ENCODE results near the gene ATP2A1.

Gene ATP2A1

DNA sequence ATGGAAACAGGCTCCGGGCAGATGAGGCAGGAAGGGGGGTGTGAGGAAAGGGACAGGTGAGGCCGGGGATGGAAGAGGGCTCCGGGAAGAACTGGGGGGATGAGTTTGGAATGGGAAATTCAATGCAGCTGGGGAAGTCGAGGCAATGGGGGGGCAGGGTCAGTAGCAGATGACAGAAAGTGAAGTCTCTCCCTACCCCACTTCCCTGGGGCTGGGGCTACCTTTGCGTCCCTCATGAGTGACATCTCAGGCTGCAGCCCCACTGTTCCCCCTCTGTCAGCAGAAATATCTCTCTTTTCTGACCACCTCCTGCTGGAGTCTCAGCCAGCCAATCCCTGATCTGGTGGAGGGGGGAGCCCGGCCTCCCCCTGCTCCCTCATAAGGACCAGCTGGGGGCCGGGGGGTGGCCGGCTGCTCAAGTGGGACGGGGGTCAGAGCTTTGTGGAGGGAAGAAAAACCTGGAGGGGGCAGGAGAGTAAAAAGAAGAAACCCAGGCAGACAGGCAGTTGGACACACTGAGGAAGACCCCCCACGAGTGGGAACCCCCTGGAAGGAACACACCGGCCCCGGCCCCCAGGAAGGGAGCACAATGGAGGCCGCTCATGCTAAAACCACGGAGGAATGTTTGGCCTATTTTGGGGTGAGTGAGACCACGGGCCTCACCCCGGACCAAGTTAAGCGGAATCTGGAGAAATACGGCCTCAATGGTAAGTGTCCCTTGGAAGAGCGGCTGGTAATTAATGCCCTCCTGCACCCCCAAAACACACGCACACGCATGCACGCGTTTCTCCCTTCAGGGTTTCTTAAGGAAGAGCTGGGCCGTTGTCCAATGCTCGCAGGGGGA lies at the start of gene ATP2A1:
Gene ATP2A1 (plus strand): TSS at position 406 of the 844 bp plus-strand sequence. CDS start 184 bp downstream, at position 590.
- DNase-seq (ENCODE audit: low spot score): no peak

DNA sequence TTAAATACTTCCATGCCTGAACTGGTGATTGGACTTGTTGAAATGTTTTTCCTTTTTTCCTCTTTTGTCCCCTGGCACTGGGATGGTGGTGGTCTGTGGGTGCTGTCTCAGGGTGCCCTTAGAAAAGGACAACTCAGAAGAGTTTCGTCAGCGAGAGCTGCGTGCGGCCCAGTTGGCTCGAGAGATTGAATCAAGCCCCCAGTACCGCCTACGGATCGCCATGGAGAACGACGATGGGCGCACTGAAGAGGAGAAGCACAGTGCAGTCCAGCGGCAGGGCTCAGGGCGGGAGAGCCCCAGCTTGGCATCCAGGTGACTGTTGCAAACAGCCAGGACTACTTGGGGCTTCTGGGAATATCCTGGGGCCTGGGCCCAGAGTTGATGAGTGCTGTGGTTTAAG lies 48.5 kb upstream of the ATP2A1 start:
- DNase-seq (ENCODE audit: low spot score): no peak

DNA sequence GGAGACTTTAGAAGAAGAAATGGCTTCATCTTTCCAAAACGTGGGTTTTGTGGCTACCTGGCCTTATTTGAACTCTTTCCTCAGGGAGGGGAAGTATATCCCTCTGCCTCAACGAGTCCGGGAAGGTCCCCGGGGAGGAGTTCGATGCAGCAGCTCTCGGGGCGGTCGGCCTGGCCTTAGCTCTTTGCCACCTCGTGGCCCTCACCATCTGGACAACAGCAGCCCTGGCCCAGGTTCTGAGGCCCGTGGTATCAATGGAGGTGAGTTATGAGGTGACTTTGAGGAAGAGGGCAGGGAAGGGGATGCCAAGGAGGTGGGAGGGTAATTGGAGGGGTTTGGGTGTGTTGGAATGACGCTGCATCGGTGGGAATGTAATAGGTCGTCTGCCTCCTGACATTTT lies 47.8 kb upstream of the ATP2A1 start:
- no peak for DNase-seq (ENCODE audit: low spot score)

DNA sequence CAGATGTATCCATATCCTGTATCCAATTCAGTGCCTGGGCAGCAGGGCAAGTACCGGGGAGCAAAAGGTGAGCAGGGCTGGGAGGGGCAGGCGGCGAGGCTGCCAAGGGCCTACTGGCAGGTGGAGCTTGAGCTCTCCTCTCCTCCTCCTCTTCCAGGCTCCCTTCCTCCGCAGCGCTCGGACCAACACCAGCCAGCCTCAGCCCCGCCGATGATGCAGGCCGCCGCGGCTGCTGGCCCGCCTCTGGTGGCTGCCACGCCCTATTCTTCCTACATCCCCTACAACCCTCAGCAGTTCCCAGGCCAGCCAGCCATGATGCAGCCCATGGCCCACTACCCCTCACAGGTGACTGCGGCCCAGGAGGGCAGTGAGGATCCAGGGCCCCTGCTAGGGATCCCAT lies 43.9 kb upstream of the ATP2A1 start:
- no peak for DNase-seq (ENCODE audit: low spot score)

DNA sequence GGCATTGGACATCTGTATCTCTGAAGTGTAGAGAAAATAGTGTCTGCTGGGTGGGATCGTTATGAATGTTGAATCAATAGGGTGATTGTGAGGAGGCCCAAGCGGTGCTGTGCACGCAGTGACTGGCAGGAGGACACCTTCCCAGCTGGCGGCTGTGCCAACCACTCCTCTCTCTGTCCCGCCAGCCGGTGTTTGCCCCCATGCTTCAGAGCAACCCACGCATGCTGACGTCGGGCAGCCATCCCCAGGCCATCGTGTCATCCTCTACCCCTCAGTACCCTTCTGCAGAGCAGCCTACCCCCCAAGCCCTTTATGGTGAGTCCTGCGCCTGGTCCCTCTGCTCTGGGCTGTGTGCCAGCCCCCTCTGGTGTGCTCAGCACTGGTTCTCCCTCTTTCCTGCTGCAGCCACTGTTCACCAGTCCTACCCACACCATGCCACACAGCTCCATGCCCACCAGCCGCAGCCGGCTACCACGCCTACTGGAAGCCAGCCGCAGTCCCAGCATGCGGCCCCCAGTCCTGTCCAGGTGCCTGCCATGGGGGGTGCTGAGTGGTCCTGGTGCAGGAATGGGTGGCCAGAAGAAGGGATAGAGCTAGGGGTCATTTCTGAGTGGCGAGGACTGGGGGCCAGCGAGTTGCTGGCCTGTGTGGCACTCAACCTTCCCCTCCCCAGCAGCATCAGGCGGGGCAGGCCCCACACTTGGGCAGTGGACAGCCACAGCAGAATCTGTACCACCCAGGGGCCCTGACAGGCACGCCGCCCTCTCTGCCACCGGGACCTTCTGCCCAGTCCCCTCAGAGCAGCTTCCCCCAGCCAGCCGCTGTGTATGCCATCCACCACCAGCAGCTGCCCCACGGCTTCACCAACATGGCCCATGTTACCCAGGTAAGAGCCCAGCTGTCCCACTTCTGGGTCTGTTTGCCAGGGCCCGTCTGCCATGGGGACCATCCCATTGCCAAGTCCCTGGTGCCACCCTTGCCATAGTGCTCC lies 43.1 kb upstream of the ATP2A1 start:
- DNase-seq (ENCODE audit: low spot score): no peak

DNA sequence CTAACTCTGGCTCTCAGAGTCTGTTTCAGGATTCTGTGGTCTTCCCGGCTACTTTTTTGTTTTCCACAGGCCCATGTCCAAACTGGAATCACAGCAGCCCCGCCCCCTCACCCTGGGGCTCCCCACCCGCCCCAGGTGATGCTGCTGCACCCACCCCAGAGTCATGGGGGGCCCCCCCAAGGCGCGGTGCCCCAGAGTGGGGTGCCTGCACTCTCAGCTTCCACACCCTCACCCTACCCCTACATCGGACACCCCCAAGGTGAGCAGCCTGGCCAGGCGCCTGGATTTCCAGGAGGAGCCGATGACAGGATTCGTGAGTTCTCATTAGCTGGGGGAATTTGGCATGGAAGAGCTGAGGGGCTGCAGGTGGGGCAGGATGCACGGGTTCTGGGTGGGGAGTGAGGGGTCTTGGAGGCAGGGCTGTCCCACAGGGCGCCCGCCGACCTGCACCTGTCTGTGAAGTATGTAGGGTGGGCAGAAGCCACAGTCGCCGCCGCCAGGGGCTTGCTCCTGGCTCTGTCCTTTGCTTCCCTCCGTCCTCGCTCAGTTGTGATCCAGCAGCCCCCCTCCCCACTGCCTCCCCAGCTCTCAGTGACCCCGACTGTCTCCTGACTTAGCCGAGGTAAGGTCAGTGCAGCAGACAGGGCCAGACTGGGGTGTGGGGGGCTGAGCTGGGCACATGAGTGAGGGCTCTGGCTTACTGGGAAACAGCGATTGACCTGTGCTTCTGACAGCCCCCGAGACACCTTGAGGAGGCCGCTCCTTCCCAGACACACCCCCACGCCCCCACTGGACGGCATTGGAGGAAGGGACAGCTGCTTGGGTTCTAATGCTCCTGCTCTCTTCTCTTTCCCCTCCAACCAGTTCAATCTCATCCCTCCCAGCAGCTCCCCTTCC lies 42.2 kb upstream of the ATP2A1 start:
- no peak for DNase-seq (ENCODE audit: low spot score)

DNA sequence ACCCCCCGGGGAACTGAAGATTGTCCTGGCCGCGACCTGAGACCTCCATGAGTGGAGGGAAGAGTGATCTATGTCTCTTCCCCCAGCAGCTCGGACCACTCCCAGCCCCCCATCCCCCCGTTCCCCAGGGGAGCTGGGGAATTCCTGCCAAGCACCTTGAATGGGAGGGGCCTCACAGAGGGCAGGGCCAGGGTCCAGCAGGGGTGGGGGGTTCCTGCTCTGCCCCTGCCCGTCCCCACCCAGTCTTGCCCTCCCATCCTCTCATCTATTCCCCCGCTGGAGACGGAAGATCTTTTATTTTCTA lies 41.6 kb upstream of the ATP2A1 start:
- no peak for DNase-seq (ENCODE audit: low spot score)

DNA sequence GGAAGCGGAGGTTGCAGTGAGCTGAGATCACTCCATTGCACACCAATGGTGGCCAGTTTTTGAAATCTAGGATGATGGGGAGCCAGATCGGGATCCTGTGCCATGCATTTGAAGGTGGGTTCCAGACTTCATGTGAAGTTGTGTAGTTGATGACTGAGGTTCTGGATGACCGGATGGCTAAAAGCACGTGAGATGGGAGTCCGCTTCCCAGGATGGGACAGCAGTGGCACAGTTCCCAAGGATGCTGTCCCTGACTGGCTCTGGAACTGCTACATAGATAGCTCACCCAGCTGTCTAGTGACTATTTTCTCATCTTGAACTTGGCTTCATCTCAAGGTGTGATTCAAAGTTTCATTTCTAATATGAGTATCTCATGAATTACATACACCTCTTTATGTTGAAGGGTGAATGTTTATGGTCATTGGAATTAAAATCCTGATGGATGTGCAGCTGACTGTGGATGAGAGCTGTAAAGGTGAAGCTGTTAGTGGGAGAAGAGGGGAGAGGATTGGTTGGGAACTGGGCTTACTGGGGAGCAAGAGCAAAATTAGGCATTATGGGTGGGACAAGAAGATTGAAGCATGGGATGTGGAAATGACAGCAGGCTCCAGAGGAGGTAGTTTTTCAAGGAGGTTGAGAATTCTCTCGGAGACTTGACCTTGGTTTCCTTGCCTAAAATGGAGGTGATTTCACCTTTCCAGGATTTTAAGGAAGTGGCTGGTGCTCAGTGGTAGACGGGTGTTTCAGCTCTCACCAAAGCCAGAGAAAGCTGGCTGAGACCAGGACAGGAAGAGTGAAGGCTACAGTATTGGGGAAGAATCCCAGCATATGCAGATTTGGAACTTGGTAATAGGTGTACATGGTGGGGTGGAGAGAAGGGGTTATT lies 40.4 kb upstream of the ATP2A1 start:
- no peak for DNase-seq (ENCODE audit: low spot score)

DNA sequence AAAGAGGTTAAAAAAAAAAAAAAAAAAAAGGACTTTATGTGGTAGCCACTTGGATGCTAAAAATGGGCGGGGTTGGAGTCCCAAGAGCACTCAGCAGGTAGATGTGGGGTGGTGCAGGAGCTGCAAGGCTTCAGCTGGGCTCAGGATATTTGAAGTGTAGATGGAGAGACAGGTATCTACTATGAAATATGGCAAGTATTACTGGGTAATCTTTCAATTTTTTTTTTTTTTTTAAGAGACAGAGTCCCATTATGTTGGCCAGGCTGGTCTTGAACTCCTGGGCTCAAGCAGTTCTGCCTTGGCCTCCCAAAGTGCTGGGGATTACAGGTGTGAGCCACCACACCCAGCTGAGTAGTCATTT lies 39.8 kb upstream of the ATP2A1 start:
- no peak for DNase-seq (ENCODE audit: low spot score)

DNA sequence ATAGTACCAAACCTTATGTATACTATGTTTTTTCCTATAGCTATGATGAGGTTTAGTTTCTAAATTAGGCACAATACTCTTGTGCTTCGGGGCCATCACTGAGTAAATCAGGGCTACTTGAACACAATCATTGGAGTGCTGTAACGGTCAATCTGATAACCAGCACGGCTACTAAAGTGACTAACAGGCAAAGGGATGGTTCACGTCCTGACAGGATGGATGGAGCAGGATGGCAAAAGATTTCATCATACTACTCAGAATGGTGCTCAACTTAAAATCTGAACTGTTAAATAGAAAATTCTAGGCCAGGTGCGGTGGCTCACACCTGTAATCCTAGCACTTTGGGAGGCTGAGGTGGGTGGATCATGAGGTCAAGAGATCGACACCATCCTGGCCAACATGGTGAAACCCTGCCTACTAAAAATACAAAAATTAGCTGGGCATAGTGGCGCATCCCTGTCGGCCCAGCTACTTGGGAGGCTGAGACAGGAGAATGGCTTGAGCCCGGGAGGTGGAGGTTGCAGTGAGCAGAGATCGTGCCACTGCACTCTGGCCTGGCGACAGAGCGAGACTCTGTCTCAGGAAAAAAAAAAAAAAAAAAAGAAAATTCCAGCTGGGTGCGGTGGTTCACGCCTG lies 39.2 kb upstream of the ATP2A1 start:
- no peak for DNase-seq (ENCODE audit: low spot score)

DNA sequence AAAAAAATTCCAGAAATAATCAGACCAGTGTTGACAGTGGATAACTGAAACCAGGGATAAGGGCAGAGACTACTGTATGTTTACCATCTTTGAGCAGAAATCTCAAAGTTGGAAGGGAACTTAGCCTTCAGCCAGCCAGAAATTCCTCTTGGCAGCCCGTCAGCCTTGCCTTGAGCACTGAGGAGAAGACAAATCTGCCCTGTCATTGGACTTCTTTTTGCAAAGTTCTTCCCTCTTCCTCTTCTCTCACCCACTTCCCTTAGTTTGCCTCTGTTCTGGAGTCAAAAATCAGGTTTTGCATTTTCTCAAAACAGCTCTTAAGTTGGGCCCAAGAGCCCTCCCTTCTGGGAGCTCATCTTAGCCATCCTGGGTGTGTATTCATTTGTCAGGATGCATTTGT lies 38.4 kb upstream of the ATP2A1 start:
- DNase-seq (ENCODE audit: low spot score): peak; percentile 42

DNA sequence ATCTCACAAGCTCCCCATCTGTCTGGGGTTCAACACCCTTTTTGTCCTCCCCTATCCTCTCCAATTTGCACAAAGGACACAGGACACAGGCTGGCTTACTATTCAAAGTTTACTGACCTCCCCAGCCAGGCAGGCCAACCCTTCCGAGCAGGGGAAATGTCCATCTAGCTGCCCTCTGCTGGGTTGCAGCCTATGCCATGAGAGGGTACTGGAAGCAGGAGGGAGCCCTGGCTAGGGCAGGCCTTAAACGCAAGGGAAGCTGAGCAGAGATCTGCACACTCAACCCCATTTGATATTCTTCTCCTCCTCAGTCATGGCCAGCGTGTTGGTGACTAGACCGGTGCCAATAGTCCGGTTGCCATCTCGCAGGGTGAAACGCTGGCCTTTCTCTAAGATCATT lies 35.6 kb upstream of the ATP2A1 start:
- no peak for DNase-seq (ENCODE audit: low spot score)

DNA sequence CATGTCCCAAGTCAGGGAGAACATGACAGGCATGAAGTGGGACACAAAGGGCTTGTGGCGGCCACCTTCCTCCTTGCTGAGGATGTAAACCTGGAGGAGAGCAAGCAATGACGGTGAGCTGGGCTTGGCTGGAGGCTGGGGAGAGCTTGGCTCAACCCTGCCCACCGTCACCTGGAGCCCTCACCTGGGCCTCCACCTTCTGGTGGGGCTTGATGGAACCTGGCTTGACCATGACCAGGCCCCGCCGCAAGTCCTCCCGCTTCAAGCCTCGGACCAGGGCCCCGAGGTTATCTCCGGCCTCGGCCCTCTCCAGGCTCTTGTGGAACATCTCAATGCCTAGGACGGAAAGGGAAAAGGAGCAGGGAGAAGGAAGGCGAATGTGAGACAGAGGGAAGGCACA lies 34.5 kb upstream of the ATP2A1 start:
- DNase-seq (ENCODE audit: low spot score): no peak

DNA sequence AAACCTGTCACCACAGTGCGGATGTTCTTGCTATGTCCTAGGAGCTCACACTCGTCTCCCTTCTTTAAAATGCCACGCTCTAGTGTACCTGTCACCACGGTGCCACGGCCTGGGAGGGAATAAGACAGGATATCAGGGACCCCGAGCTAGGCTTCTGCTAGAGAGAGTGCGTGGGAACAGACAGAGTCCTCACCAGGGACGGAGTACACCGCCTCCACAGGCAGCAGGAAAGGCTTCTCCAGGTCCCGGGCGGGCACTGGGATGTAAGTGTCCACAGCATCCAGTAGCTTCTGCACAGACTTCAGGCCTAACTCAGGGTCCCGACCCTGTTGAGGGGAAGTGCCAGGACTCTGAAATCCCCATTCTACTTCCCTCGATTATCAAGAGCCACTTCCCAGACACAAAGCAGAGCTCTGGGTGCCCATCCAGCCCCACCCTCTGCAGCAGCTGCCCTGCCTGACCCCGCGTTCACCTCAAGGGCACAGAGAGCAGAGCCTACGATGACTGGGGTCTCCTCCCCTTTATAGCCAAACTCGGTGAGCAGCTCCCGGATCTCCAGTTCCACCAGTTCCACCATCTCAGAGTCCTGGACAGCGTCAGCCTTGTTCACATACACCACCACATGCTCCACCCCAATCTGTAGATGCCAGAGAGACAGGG lies 33.9 kb upstream of the ATP2A1 start:
- DNase-seq (ENCODE audit: low spot score): no peak

DNA sequence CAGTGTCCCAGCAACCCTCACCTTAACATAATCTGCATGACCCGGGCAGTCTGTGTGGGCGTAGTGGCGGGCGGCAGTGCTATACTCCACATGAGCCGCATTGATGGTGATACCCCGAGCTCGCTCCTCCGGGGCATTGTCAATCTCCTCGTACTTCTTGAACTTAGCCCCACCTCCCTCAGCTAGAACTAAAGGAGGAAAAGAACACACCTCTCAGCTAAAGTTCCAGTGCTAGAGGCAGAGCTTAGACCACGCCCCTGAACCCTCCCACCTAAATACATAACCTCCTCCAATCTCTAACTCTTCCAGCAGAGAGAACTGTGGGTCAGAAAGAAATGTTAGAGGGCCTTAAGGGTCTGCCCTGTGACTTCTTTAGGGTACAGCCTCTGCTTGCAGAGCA lies 33.0 kb upstream of the ATP2A1 start:
- DNase-seq (ENCODE audit: low spot score): peak; percentile 68

DNA sequence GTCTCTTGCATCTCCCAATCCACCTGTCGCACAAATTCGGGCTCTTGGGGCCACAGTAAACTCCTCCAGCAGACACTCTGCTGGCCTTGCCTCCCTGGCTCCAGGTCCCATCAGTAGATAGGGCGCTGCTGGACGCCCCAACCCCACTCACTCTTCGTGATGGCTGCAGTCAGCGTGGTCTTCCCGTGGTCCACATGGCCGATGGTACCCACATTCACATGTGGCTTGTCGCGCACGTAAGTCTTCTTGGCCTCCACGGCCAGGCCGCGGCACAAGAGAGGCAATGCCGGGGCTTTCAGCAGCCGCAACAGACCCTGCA lies 32.6 kb upstream of the ATP2A1 start:
- DNase-seq (ENCODE audit: low spot score): no peak

DNA sequence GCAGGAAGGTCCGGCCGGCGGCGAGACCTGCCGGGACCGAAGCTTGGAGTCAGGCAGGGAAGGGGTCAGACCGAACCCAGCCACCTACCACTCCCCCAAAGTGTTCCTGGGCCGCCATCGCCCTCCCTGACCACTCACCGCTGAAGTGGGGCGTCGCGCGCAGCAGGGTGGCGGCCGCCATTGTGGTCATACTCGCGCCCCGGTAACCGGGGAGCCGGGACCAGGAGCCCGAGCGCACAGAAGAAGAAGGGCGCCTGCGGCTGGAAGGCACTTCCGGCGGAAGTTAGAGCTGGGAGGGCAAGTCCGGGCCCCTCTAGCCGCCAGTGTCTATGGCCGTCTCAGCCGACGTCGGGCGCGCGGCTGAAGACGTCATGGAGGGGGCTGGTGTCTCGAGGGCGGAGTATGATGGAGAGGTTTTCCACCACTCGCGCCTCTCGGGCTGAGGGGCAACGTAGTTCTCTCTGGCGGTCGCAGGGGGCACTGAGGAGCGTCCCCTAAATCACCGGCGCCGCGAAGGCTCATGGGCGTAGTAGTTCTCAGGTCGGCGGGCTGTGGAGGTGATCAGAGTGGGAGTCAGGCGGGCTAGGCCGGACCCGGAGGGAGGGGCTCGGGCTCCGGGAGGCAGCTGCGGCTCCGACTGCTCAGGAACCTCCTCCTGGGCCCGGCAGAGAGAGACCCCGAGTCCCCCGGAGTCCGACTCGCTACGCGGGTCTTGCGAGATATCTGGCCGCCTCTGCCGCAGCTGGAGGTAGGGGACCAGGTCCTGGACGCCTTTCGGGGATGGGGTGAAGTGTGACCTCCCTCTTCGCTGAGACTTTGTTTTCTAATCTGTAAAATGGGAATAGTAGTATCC lies 32.0 kb upstream of the ATP2A1 start, which contains the start of gene TUFM:
Gene TUFM (minus strand): TSS at position 269 of the 853 bp plus-strand sequence. CDS start 79 bp downstream, at position 190.
- peak; percentile 100 for DNase-seq (ENCODE audit: low spot score)

DNA sequence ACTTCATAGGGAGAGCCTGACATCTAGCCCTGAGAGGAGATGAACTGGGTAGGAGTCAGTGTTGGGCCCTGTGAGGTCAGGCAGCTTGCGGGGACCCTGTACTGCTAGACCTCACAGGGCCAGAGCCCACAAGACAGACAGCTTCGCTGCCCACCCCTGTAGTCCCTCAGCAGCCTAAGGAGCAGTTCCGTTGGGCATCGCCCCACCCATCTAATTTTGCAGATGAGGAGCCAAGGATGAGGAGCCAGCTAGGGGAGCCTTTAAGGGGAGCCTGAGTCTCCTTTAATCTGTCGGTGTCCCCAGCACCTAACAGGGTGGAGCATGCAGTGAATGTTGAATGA lies 31.4 kb upstream of the ATP2A1 start:
- DNase-seq (ENCODE audit: low spot score): peak; percentile 22

DNA sequence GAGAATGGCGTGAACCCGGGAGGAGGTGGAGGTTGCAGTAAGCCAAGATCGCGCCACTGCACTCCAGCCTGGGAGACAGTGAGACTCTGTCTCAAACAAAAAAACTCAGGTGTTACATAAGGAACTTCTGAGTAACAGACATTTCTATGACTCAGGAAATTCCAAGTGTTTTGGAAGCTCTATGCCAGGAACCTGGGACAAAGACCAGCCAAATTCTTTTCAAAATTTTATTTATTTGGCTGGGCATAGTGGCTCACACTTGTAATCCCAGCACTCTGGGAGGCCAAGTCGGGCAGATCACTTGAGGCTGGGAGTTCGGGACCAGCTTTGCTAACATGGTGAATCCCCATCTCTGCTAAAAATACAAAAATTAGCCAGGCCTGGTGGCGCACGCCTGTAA lies 19.9 kb upstream of the ATP2A1 start:
- DNase-seq (ENCODE audit: low spot score): no peak

All from cerebellar cortex (tissue), 1 donor.